ENCODE data around the gene CCSER2. TPM values are rescaled to one million over a fixed set of nuclear protein-coding genes. Genes with fewer than 3 reads are reported as not detected.

Gene CCSER2
- total RNA-seq, 1 experiment from 2014 or later = 28.9 TPM

- no peak for TF ChIP-seq ZBTB33 (IDR thresholded peaks at IDR 0.05; ENCODE audit: extremely low read depth, insufficient replicate concordance, low read length)
- TF ChIP-seq YY1 (IDR thresholded peaks at IDR 0.05; ENCODE audit: extremely low read depth, insufficient replicate concordance, low read depth, low read length) = no peak
- TF ChIP-seq SRF (IDR thresholded peaks at IDR 0.05; ENCODE audit: low read depth) = no peak
- TF ChIP-seq POLR2AphosphoS5 (IDR thresholded peaks at IDR 0.05; ENCODE audit: low read depth, low read length) = no peak
Observed at GRCh38 chr10:84308021-84308420, 20.4 kb upstream of the CCSER2 start (continued).

- no peaks in the 10 kb centered on the region for H3K27me3 ChIP-seq (ENCODE audit: insufficient read depth, low read length)
- no peaks in the 10 kb centered on the region for H3K36me3 ChIP-seq (ENCODE audit: control insufficient read depth in 1 of 2, insufficient read depth in 2 of 2, low read length in 2 of 2)
- DNase-seq (ENCODE audit: low read depth, low spot score) (no peak), ATAC-seq (no peak)
- intact Hi-C loops (cut with micrococcal nuclease) = no loop called here
- no peak overlapping the region for H2AFZ ChIP-seq (ENCODE audit: low read depth, low read length, poor library complexity, severe bottlenecking)
- H3K4me2 ChIP-seq (ENCODE audit: low read length) = no peak overlapping the region
- no peaks in the 10 kb centered on the region for H3K79me2 ChIP-seq (ENCODE audit: insufficient read depth, low read length)
- H3K9me3 ChIP-seq (ENCODE audit: control insufficient read depth in 1 of 2, insufficient read depth in 1 of 2, low read depth in 1 of 2, low read length in 2 of 2) = no peaks in the 10 kb centered on the region
- H4K20me1 ChIP-seq (ENCODE audit: insufficient read depth) = no peaks in the 10 kb centered on the region
- BruUV-seq (replicated peaks) = no TSS peak
- no peak overlapping the region for H3K27ac ChIP-seq (ENCODE audit: low read depth, low read length)
- no peak overlapping the region for H3K4me3 ChIP-seq (replicated peaks in 1 of 2; ENCODE audit: low read depth in 1 of 2, low read length in 2 of 2)
- ChIA-PET POLR2A (no interaction called here), CTCF (no interaction called here), RAD21 (ENCODE audit: low non-redundant PET in 1 of 2, low total read pairs in 2 of 2, uncharacterized antibody in 2 of 2, unreplicated experiment in 2 of 2) (no interaction called here)
- H3K4me1 ChIP-seq (ENCODE audit: control insufficient read depth in 1 of 2, insufficient read depth in 2 of 2, low read length in 2 of 2) = peaks cover 8 to 33% of the 10 kb centered on the region in 2 experiments
- no peaks in the 10 kb centered on the region for H3K9me2 ChIP-seq (ENCODE audit: insufficient read depth)
- no peak overlapping the region for H3K9ac ChIP-seq (ENCODE audit: low read length)
- TF ChIP-seq ZNF274 (IDR thresholded peaks at IDR 0.05; ENCODE audit: low read depth, low read length) (no peak), TCF7L2 (IDR thresholded peaks at IDR 0.05; ENCODE audit: borderline replicate concordance, extremely low read depth, insufficient read depth, insufficient read length) (no peak), ZBTB33 (IDR thresholded peaks at IDR 0.05; ENCODE audit: extremely low read depth, insufficient replicate concordance, low read length) (no peak), EZH2phosphoT487 (IDR thresholded peaks at IDR 0.05; ENCODE audit: borderline replicate concordance) (no peak), RAD21 (IDR thresholded peaks at IDR 0.05; ENCODE audit: low read depth) (no peak), CEBPB (IDR thresholded peaks at IDR 0.05; ENCODE audit: low read depth) (no peak), POLR2AphosphoS5 (IDR thresholded peaks at IDR 0.05; ENCODE audit: low read depth, low read length) (no peak), CTCF (IDR thresholded peaks at IDR 0.05 in 2 of 3, conservative IDR thresholded peaks at IDR 0.05 in 1 of 3; ENCODE audit: borderline replicate concordance in 1 of 3, insufficient read depth in 1 of 3, low read depth in 2 of 3, low read length in 2 of 3) (no peak)
Observed at GRCh38 chr10:84308481-84309304, 19.7 kb upstream of the CCSER2 start.
